ENCODE results near the gene APH1B. TPM values are rescaled to one million over a fixed set of nuclear protein-coding genes. Genes with fewer than 3 reads are reported as not detected.

The APH1B gene
- total RNA-seq, 1 experiment from 2014 or later = 4.9 TPM

GRCh38 chr15:63350178-63350621 is 72.8 kb downstream of the APH1B start:
- no peak for DNase-seq (ENCODE audit: low read depth)

- DNase-seq (ENCODE audit: low read depth) = no peak
Observed at GRCh38 chr15:63351170-63351569, 73.8 kb downstream of the APH1B start.

- no peak for DNase-seq (ENCODE audit: low read depth)
Observed at GRCh38 chr15:63352808-63353207, 75.4 kb downstream of the APH1B start.

- no peak for DNase-seq (ENCODE audit: low read depth)
Observed at GRCh38 chr15:63353261-63353660, 75.9 kb downstream of the APH1B start.

DNA sequence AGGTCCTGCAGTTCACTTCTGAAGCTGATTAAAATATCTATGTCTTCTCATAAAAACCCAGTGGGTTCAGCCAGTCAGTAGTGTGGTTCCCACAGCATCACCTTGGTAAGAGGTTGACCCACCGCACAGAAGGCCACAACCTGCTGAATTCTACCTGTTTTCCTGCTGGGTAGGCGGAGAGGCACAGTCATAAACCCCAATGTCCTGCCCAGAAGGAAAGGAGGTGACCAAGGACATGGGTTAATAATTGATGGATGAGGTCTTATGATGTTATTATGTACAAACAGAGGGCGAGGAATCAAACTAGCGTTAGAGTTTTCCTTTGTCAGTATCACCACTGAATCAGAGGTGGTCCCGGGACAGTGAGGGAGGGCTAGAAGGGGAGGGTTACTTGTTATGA is 76.5 kb downstream of the APH1B start:
- DNase-seq (ENCODE audit: low read depth) = no peak

DNA sequence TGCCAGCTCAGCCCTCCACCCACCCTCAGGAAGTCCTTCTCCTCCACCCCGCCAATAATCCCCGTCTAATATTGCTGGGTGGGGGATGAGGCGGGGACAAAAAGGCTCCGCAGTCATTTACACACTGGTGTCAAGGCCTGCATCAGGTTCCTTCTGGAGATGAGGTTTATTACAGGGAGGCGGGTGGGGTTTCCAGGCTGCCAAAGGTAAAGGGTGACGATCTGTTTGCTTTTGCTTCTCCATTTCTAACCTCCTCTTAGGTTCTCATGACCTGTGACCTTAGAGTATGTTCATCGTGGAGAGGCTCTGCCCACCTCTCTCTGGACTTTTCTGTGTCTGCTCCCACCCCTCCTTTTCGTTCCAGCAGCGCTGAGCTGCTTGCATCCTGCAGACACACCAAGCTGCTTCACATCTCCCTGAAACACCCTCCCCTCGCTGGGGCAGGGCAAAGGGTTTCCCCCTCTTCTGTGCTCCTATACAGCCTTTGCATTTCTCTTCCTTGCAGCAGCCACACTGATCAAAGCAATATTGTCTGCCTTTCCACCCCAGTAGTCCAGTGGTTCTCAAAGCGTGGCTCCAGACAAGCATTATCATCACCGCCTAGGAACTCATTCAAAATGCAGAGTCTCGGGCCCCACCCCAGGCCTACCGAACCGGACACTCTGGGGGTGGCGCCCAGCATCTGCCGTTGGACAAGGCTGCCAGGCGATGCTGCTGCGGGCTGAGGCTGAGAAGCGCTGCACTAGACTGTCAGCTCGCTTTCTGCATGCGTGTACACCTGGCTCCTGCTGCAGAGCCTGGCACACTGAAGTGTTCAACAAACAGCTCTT is 77.6 kb downstream of the APH1B start:
- DNase-seq (ENCODE audit: low read depth) = no peak

DNA sequence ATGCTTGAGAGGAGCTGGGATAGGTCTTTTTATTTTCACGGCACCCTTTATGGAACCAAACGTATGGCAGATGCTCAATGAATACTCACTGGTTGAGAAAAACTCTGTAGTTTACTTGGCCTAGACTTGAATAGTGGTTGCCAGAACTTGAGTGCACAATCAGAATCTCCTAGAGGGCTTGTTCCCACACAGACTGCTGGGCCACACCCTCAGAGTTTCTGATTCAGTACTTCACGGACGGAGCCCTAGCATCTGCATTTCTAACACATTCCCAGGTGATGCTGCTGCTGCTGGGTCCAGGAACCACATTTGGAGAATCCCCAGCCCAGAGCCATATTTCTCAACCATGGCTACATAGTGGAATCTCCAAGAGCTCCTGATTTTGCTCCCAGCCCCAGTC is 79.7 kb downstream of the APH1B start:
- DNase-seq (ENCODE audit: low read depth) = no peak

DNA sequence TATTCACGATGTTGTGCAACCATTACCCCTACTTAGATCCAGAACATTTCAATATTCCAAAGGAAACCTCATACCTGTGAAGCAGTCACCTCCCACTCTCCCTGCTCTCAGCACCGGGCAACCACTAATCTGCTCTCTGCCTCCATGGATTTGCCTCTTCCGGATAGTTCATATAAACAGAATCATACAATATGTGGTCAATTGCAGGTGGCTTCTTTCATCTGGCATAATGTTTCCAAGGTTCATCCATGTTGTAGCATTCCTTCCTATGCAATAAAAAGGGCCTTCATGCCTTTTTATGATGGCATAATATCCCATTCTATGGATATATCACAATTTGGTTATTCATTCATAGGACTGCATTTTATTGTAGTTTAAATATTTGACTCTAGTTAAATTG is 80.3 kb downstream of the APH1B start:
- DNase-seq (ENCODE audit: low read depth) = no peak

GRCh38 chr15:63358241-63359029 is 81.0 kb downstream of the APH1B start:
- no peak for DNase-seq (ENCODE audit: low read depth)

Other genes starting within 250 kb of the APH1B start
- 242 and 284 TPM in 2 replicates for gene TPM1, start 234.9 kb upstream of the APH1B start, total RNA-seq (2014; rRNA removed; shearing (Covaris generic))
- gene LACTB, start 155.7 kb upstream of the APH1B start, total RNA-seq (2014; rRNA removed; shearing (Covaris generic)) = 17.8 and 18.6 TPM in 2 replicates
- 366 and 380 TPM in 2 replicates for gene RPS27L, start 120.1 kb upstream of the APH1B start, total RNA-seq (2014; rRNA removed; shearing (Covaris generic))
- gene RAB8B, start 88.0 kb upstream of the APH1B start, total RNA-seq (2014; rRNA removed; shearing (Covaris generic)) = 10.8 and 15.7 TPM in 2 replicates
- gene CA12, start 104.2 kb downstream of the APH1B start, total RNA-seq (2014; rRNA removed; shearing (Covaris generic)) = 13.9 and 15.0 TPM in 2 replicates
- 31.1 and 38.0 TPM in 2 replicates for gene USP3, start 227.0 kb downstream of the APH1B start, total RNA-seq (2014; rRNA removed; shearing (Covaris generic))